ENCODE measurements around the gene DDX1.
A peak's percentile ranks its signal among the peaks of the same experiment; 100 is the strongest.

The DDX1 gene

GRCh38 chr2:15630978-15631719 lies 39.5 kb downstream of the DDX1 start:
- DNase-seq: no peak

GRCh38 chr2:15631883-15632282 lies 40.2 kb downstream of the DDX1 start:
- DNase-seq: no peak

- no peak for DNase-seq
Observed at GRCh38 chr2:15633043-15633970, 41.6 kb downstream of the DDX1 start.

GRCh38 chr2:15633971-15634346 lies 42.3 kb downstream of the DDX1 start:
- no peak for DNase-seq

- DNase-seq: no peak
Observed at GRCh38 chr2:15634846-15635490, 43.3 kb downstream of the DDX1 start.

- DNase-seq: peak; percentile 85
Observed at GRCh38 chr2:15636972-15637785, 45.5 kb downstream of the DDX1 start.

GRCh38 chr2:15638720-15639119 lies 47.1 kb downstream of the DDX1 start:
- no peak for DNase-seq

- no peak for DNase-seq
Observed at GRCh38 chr2:15639323-15640251, 47.9 kb downstream of the DDX1 start.

- no peak for DNase-seq
Observed at GRCh38 chr2:15640261-15640711, 48.6 kb downstream of the DDX1 start.

- no peak for DNase-seq
Observed at GRCh38 chr2:15640784-15641183, 49.1 kb downstream of the DDX1 start.

- no peak for DNase-seq
Observed at GRCh38 chr2:15641530-15641982, 49.9 kb downstream of the DDX1 start.

- DNase-seq: no peak
Observed at GRCh38 chr2:15642011-15642814, 50.5 kb downstream of the DDX1 start.

- DNase-seq: no peak
Observed at GRCh38 chr2:15642815-15643500, 51.3 kb downstream of the DDX1 start.

GRCh38 chr2:15643791-15644585 lies 52.3 kb downstream of the DDX1 start:
- DNase-seq: no peak

- DNase-seq: no peak
Observed at GRCh38 chr2:15645300-15645699, 53.6 kb downstream of the DDX1 start.

GRCh38 chr2:15645720-15646385 lies 54.2 kb downstream of the DDX1 start:
- DNase-seq: no peak

- no peak for DNase-seq
Observed at GRCh38 chr2:15646661-15647060, 55.0 kb downstream of the DDX1 start.
